HG03175 (cell line): ENCODE data around the gene ZSWIM3.
"Not testable (repeated sequence)": the region's sequence is repeated elsewhere in the genome, so short reads cannot be mapped to it uniquely, and the experiment has no call there.

Experiments
- ATAC-seq: cut with Tn5 transposase; IDR thresholded peaks from one replicate; pipeline ENCODE4 v1.9.1; 2021; ENCODE audit warnings: mild to moderate bottlenecking, moderate library complexity; ENCODE audit not compliant: unreplicated experiment

Gene ZSWIM3

GRCh38 chr20:45859916-45860315 lies 2.5 kb downstream of the ZSWIM3 start:
- ATAC-seq, result no peak

GRCh38 chr20:45860560-45861220 lies 3.3 kb downstream of the ZSWIM3 start:
- no peak for ATAC-seq

GRCh38 chr20:45861221-45862075 lies 4.0 kb downstream of the ZSWIM3 start:
- no peak for ATAC-seq

GRCh38 chr20:45863543-45864470 lies 6.4 kb downstream of the ZSWIM3 start:
- ATAC-seq, result no peak

- ATAC-seq, result no peak
These were observed 9.0 kb downstream of the ZSWIM3 start for GRCh38 chr20:45866454-45866853.

- no peak for ATAC-seq
These were observed 9.9 kb downstream of the ZSWIM3 start for GRCh38 chr20:45867136-45867818.

GRCh38 chr20:45867819-45868176 lies 10.4 kb downstream of the ZSWIM3 start:
- ATAC-seq, result no peak

GRCh38 chr20:45872626-45873025 lies 15.2 kb downstream of the ZSWIM3 start:
- no peak for ATAC-seq

GRCh38 chr20:45873409-45874103 lies 16.1 kb downstream of the ZSWIM3 start:
- no peak for ATAC-seq

GRCh38 chr20:45874104-45874481 lies 16.7 kb downstream of the ZSWIM3 start:
- ATAC-seq, result not testable (repeated sequence)

GRCh38 chr20:45874576-45874975 lies 17.2 kb downstream of the ZSWIM3 start:
- ATAC-seq, result no peak

- ATAC-seq, result no peak
These were observed 20.8 kb downstream of the ZSWIM3 start for GRCh38 chr20:45878076-45878761.

GRCh38 chr20:45880988-45881788 lies 23.8 kb downstream of the ZSWIM3 start, which contains the start of gene ZSWIM1:
TSS of gene ZSWIM1 (plus strand) at chr20:45881227. CDS start at chr20:45882593, 1,366 bp downstream.
- ATAC-seq, result peak; percentile 99

- no peak for ATAC-seq
These were observed 25.2 kb downstream of the ZSWIM3 start for GRCh38 chr20:45882469-45883099.

- ATAC-seq, result no peak
These were observed 25.7 kb downstream of the ZSWIM3 start for GRCh38 chr20:45883100-45883469.

- no peak for ATAC-seq
These were observed 29.4 kb downstream of the ZSWIM3 start for GRCh38 chr20:45886590-45887345.

GRCh38 chr20:45887346-45887715 lies 29.9 kb downstream of the ZSWIM3 start, which contains the start of gene SPATA25:
TSS of gene SPATA25 (minus strand) at chr20:45887622. CDS start at chr20:45887590, 32 bp downstream.
- no peak for ATAC-seq
